CD14-positive monocyte (primary cell): ENCODE results near the gene MAK. TPM values are rescaled to one million over a fixed set of nuclear protein-coding genes. Genes with fewer than 3 reads are reported as not detected.

Experiments
- DNase-seq, 3 donors: peaks; one replicate each; pipeline ENCODE4 v3.0.0-alpha.2; 2011 to 2022
- H2AFZ ChIP-seq: 2 replicates; pipeline ENCODE4 v1.6.0; 2012; ENCODE audit warnings: mild to moderate bottlenecking, low read depth, low read length, inconsistent platforms; ENCODE audit not compliant: insufficient read depth, poor library complexity, severe bottlenecking
- H3K27ac ChIP-seq, 2 donors: 1 replicate in 1 of 2; 2 replicates in 1 of 2; pipeline ENCODE4 v1.5.1; 2012 to 2013; ENCODE audit warnings: low read length in 2 of 2, control low read depth in 1 of 2, inconsistent platforms in 1 of 2, low read depth in 1 of 2, mild to moderate bottlenecking in 1 of 2
- H3K27me3 ChIP-seq, 2 donors: one replicate each; pipeline versions ENCODE4 v1.6.0 to v1.6.1; 2011 to 2013; ENCODE audit warnings: low read length in 2 of 2; ENCODE audit not compliant: control insufficient read depth in 2 of 2, insufficient read depth in 2 of 2
- H3K36me3 ChIP-seq, 2 donors: replicated peaks in 1 of 2; 1 replicate in 1 of 2; 2 replicates in 1 of 2; pipeline versions ENCODE4 v1.5.1 to v1.6.1; 2012 to 2013; ENCODE audit warnings: low read length in 2 of 2, control low read depth in 1 of 2, inconsistent platforms in 1 of 2, mild to moderate bottlenecking in 1 of 2; ENCODE audit not compliant: insufficient read depth in 2 of 2, control insufficient read depth in 1 of 2
- H3K4me1 ChIP-seq, 2 donors: 1 replicate in 1 of 2; 2 replicates in 1 of 2; pipeline versions ENCODE4 v1.5.1 to v1.6.1; 2012 to 2013; ENCODE audit warnings: low read length in 2 of 2, control low read depth in 1 of 2, inconsistent platforms in 1 of 2, mild to moderate bottlenecking in 1 of 2, moderate library complexity in 1 of 2; ENCODE audit not compliant: insufficient read depth in 2 of 2, control insufficient read depth in 1 of 2
- H3K4me2 ChIP-seq: replicated peaks from 2 replicates; pipeline ENCODE3; 2012; ENCODE audit warnings: low read length, moderate library complexity, mild to moderate bottlenecking; ENCODE audit not compliant: poor library complexity, severe bottlenecking; ENCODE audit errors: extremely low read depth
- H3K4me3 ChIP-seq, 3 experiments: fragments of 200-600 bp in 1 of 3; sonication (generic) in 1 of 3; replicated peaks in 1 of 3; 1 replicate in 2 of 3; 2 replicates in 1 of 3; pipeline ENCODE4 v1.5.1; 2011 to 2013; ENCODE audit warnings: low read length in 3 of 3, mild to moderate bottlenecking in 3 of 3, control low read depth in 2 of 3, low read depth in 2 of 3, inconsistent platforms in 1 of 3, moderate library complexity in 1 of 3
- H3K79me2 ChIP-seq: 2 replicates; pipeline ENCODE4 v1.6.0; 2012; ENCODE audit warnings: mild to moderate bottlenecking, control low read depth, inconsistent platforms, low read length, moderate library complexity; ENCODE audit not compliant: insufficient read depth
- H3K9ac ChIP-seq: 2 replicates; pipeline ENCODE4 v1.6.0; 2017; ENCODE audit warnings: low read length, mild to moderate bottlenecking; ENCODE audit not compliant: insufficient read depth, poor library complexity, severe bottlenecking
- H3K9me3 ChIP-seq, 2 donors: replicated peaks in 1 of 2; 1 replicate in 1 of 2; 2 replicates in 1 of 2; pipeline versions ENCODE4 v1.5.1 to v1.6.1; 2012 to 2013; ENCODE audit warnings: low read length in 2 of 2, control low read depth in 1 of 2; ENCODE audit not compliant: control insufficient read depth in 1 of 2, insufficient read depth in 1 of 2
- H4K20me1 ChIP-seq: 2 replicates; pipeline ENCODE4 v1.6.0; 2012; ENCODE audit warnings: mild to moderate bottlenecking, low read length, control low read depth, moderate library complexity; ENCODE audit not compliant: insufficient read depth
- H3K27ac Mint-ChIP-seq, 7 donors: one replicate each; pipeline ENCODE4 v1.8.0; 2020; ENCODE audit warnings: mild to moderate bottlenecking in 7 of 7, mixed read lengths in 7 of 7, moderate library complexity in 6 of 7, inconsistent platforms in 2 of 7
- H3K27me3 Mint-ChIP-seq, 3 donors: one replicate each; pipeline ENCODE4 v1.8.0; 2021 to 2022; ENCODE audit warnings: low read depth in 3 of 3, mild to moderate bottlenecking in 3 of 3, mixed read lengths in 3 of 3, moderate library complexity in 3 of 3, inconsistent platforms in 1 of 3
- H3K36me3 Mint-ChIP-seq, 2 donors: one replicate each; pipeline ENCODE4 v1.8.0; 2020; ENCODE audit warnings: mixed read lengths in 2 of 2, inconsistent platforms in 1 of 2, mild to moderate bottlenecking in 1 of 2
- H3K4me1 Mint-ChIP-seq: one replicate; pipeline ENCODE4 v1.8.0; 2020; ENCODE audit warnings: mild to moderate bottlenecking, mixed read lengths
- H3K4me3 Mint-ChIP-seq, 2 donors: one replicate each; pipeline ENCODE4 v1.8.0; 2020; ENCODE audit warnings: mild to moderate bottlenecking in 2 of 2, mixed read lengths in 2 of 2, moderate library complexity in 1 of 2
- H3K9me3 Mint-ChIP-seq, 7 donors: one replicate each; pipeline ENCODE4 v1.8.0; 2020 to 2022; ENCODE audit warnings: mixed read lengths in 7 of 7, mild to moderate bottlenecking in 6 of 7, moderate library complexity in 6 of 7, inconsistent platforms in 2 of 7
- WGBS: methylation state at CpG from one replicate; pipeline ENCODE4 v1.1.5; 2013; ENCODE audit warnings: missing lambda C conversion rate; ENCODE audit not compliant: insufficient coverage; 5-methylcytosine and 5-hydroxymethylcytosine counted together
- intact Hi-C, 2 donors: fragments of 100-400 bp; cut with micrococcal nuclease; formaldehyde crosslinking; loops; one replicate each; pipeline versions ENCODE4 v1.15.0 to v1.15.1; 2023
- polyA plus RNA-seq, 3 donors: library from polyadenylated mRNA; depleted of rRNA in 1 of 3; unstranded in 2 of 3; stranded (reverse) in 1 of 3; fragments of 300-500 nt in 2 of 3; fragments of >200 nt in 1 of 3; fragmentation: Illumina TruSeq in 2 of 3; gene quantifications; 1 replicate in 2 of 3; 2 replicates in 1 of 3; pipeline ENCODE4 v1.2.3, GENCODE V29; 2012 to 2021
- TF ChIP-seq, protein P1 (sequence below): fragments of 200-600 bp; IDR thresholded peaks from one replicate; pipeline ENCODE4 v1.8.0; 2022; ENCODE audit warnings: antibody characterized with exemption, mild to moderate bottlenecking

MAK gene
- polyA plus RNA-seq, 3 donors, result 0.68 to 1.4 (median 0.76) TPM

DNA sequence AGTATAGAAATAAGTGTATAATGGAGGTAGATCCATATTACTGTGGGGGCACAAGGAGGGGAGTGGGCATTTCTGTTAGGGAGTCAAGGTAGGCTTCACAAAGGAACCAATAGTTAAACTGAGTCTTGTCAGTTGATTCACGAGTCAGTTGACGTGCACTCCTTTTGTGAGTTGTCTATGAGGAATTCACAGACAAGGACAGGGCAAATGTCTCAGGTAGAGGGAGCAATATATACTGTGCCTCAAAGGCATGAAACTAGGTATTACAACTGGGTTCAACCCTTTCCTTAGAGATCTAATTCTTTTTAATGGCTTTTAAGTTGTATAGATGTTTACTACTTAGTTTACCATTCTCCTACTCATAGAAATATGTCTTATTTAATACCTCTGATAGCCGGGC is 104.5 kb downstream of the MAK start:
- Histone ChIP-seq H2AFZ (no peak overlapping the region), H3K36me3 (peaks cover 17 to 39% of the 10 kb centered on the region in 2 donors), H3K9ac (no peak overlapping the region), H3K79me2 (no peaks in the 10 kb centered on the region), H3K4me2 (no peak overlapping the region), H3K4me3 (no peak overlapping the region), H3K4me1 (peaks cover 0 to 3% of the 10 kb centered on the region in 2 donors), H3K27me3 (no peaks in the 10 kb centered on the region), H4K20me1 (no peaks in the 10 kb centered on the region), H3K9me3 (no peaks in the 10 kb centered on the region), H3K27ac (no peak overlapping the region)
- peaks cover 34 to 50% of the 10 kb centered on the region in 2 donors for H3K36me3 Mint-ChIP-seq
- peaks cover 0 to 1% (median 0%) of the 10 kb centered on the region in 7 donors for H3K9me3 Mint-ChIP-seq
- DNase-seq, result no peak
- intact Hi-C loops, result no loop called here
- peaks cover 5% of the 10 kb centered on the region for H3K4me1 Mint-ChIP-seq
- WGBS, result 100% methylated on average over 1 of the region's 3 CpGs
- TF ChIP-seq, protein P1, sequence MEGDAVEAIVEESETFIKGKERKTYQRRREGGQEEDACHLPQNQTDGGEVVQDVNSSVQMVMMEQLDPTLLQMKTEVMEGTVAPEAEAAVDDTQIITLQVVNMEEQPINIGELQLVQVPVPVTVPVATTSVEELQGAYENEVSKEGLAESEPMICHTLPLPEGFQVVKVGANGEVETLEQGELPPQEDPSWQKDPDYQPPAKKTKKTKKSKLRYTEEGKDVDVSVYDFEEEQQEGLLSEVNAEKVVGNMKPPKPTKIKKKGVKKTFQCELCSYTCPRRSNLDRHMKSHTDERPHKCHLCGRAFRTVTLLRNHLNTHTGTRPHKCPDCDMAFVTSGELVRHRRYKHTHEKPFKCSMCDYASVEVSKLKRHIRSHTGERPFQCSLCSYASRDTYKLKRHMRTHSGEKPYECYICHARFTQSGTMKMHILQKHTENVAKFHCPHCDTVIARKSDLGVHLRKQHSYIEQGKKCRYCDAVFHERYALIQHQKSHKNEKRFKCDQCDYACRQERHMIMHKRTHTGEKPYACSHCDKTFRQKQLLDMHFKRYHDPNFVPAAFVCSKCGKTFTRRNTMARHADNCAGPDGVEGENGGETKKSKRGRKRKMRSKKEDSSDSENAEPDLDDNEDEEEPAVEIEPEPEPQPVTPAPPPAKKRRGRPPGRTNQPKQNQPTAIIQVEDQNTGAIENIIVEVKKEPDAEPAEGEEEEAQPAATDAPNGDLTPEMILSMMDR, result no peak
- H3K27me3 Mint-ChIP-seq, result peaks cover 0 to 2% (median 0%) of the 10 kb centered on the region in 3 donors
- H3K4me3 Mint-ChIP-seq, result no peak overlapping the region
- no peak overlapping the region for H3K27ac Mint-ChIP-seq

DNA sequence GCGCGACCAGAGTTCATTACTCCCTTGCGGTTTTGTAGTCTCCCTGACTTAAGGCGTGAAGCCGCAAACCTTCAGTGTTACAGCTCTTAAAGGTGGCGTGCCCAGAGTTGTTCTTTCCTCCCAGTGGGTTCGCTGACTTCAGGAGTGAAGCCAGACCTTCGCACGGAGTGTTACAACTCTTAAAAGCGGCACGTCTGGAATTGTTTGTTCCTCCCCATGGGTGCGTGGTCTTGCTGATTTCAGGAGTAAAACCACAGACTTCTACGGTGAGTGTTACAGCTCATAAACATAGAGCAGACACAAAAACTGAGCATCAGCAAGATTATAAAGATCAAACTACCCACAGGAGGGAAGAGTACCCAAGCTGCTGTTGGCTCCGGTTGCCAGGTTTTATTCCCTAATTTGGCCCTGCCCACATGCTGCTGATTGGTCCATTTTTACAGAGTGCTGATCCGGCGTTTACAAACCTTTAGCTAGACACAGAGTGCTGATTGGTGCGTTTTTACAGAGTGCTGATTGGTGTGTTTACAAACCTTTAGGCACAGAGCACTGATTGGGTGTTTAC is 105.1 kb downstream of the MAK start:
- peaks cover 0 to 3% of the 10 kb centered on the region in 2 donors for H3K4me1 ChIP-seq
- peaks cover 0 to 1% (median 0%) of the 10 kb centered on the region in 7 donors for H3K9me3 Mint-ChIP-seq
- DNase-seq, result no peak
- H3K27ac ChIP-seq, result no peak overlapping the region
- peaks cover 0 to 2% (median 0%) of the 10 kb centered on the region in 3 donors for H3K27me3 Mint-ChIP-seq
- H3K4me2 ChIP-seq, result no peak overlapping the region
- peaks cover 22 to 45% of the 10 kb centered on the region in 2 donors for H3K36me3 ChIP-seq
- WGBS, result 89% methylated on average over 16 of the region's 17 CpGs
- H3K4me3 ChIP-seq, result no peak overlapping the region
- H3K4me1 Mint-ChIP-seq, result peaks cover 5% of the 10 kb centered on the region
- TF ChIP-seq, protein P1, result no peak
- no peaks in the 10 kb centered on the region for H3K79me2 ChIP-seq
- no peaks in the 10 kb centered on the region for H4K20me1 ChIP-seq
- intact Hi-C loops, result no loop called here
- no peaks in the 10 kb centered on the region for H3K27me3 ChIP-seq
- no peak overlapping the region for H3K9ac ChIP-seq
- H3K27ac Mint-ChIP-seq, result no peak overlapping the region
- H3K4me3 Mint-ChIP-seq, result no peak overlapping the region
- peaks cover 41 to 53% of the 10 kb centered on the region in 2 donors for H3K36me3 Mint-ChIP-seq
- no peaks in the 10 kb centered on the region for H3K9me3 ChIP-seq
- no peak overlapping the region for H2AFZ ChIP-seq
